ENCODE data around the gene ARMCX5.

ARMCX5 gene

GRCh38 chrX:102599084-102599950 is at the start of gene ARMCX5:
TSS of gene ARMCX5 (plus strand) at chrX:102599515. CDS start at chrX:102602142, 2,627 bp downstream.
- DNase-seq: peak in 53 of 56 donors; percentile 2 to 79 (median 45)

- DNase-seq: no peak
These were observed 40.7 kb upstream of the ARMCX5 start for GRCh38 chrX:102558607-102559006.

GRCh38 chrX:102560423-102561068 is 38.8 kb upstream of the ARMCX5 start:
- DNase-seq: no peak

GRCh38 chrX:102580891-102581290 is 18.4 kb upstream of the ARMCX5 start:
- no peak for DNase-seq

- DNase-seq: no peak
These were observed 5.9 kb upstream of the ARMCX5 start for GRCh38 chrX:102593367-102593766.

- peak in 1 of 56 donors; percentile 26 for DNase-seq
These were observed 750 bp downstream of the ARMCX5 start for GRCh38 chrX:102599951-102600579.

GRCh38 chrX:102604327-102604726 is 5.0 kb downstream of the ARMCX5 start:
- no peak for DNase-seq

GRCh38 chrX:102606115-102606514 is 6.8 kb downstream of the ARMCX5 start:
- no peak for DNase-seq

- no peak for DNase-seq
These were observed 11.6 kb downstream of the ARMCX5 start for GRCh38 chrX:102610905-102611304.

- DNase-seq: peak in 9 of 56 donors; percentile 0 to 11 (median 2)
These were observed 24.8 kb downstream of the ARMCX5 start for GRCh38 chrX:102624105-102624504.

- DNase-seq: no peak
These were observed 28.3 kb downstream of the ARMCX5 start for GRCh38 chrX:102627640-102628039.

- no peak for DNase-seq
These were observed 38.2 kb downstream of the ARMCX5 start for GRCh38 chrX:102637561-102637960.

- DNase-seq: peak in 5 of 56 donors; percentile 19 to 54 (median 36)
These were observed 51.6 kb downstream of the ARMCX5 start for GRCh38 chrX:102650903-102651241.

GRCh38 chrX:102651242-102652011 is 52.1 kb downstream of the ARMCX5 start, which contains the start of gene GPRASP1:
TSS of gene GPRASP1 (plus strand) at chrX:102651483. CDS start at chrX:102653914, 2,431 bp downstream.
- peak in 54 of 56 donors; percentile 2 to 81 (median 38) for DNase-seq

GRCh38 chrX:102652031-102652688 is 52.8 kb downstream of the ARMCX5 start:
- peak in 52 of 56 donors; percentile 0 to 68 (median 24) for DNase-seq

All from nucleus accumbens (tissue), 56 donors.